C4-2B (cell line): Measurements from ENCODE around the gene UBE2F.

Experiments
- CTCF ChIP-seq: fragments of 450-650 bp; conservative IDR thresholded peaks from 2 replicates; pipeline ENCODE4 v1.5.1; 2017; ENCODE audit warnings: mild to moderate bottlenecking
- ZFX ChIP-seq: fragments of 450-650 bp; IDR thresholded peaks from 2 replicates; pipeline ENCODE4 v1.6.1; 2017

- TF ChIP-seq CTCF (no peak), ZFX (no peak)
These were observed 24.3 kb upstream of the UBE2F start for GRCh38 chr2:237942513-237942899.
